CD14-positive monocyte (primary cell): ENCODE measurements around the gene PFDN4. TPM values are rescaled to one million over a fixed set of nuclear protein-coding genes. Genes with fewer than 3 reads are reported as not detected.

Source experiments
- DNase-seq, 3 donors: peaks; one replicate each; pipeline ENCODE4 v3.0.0-alpha.2; 2011 to 2022
- H2AFZ ChIP-seq: 2 replicates; pipeline ENCODE4 v1.6.0; 2012; ENCODE audit warnings: mild to moderate bottlenecking, low read depth, low read length, inconsistent platforms; ENCODE audit not compliant: insufficient read depth, poor library complexity, severe bottlenecking
- H3K27ac ChIP-seq, 2 donors: 1 replicate in 1 of 2; 2 replicates in 1 of 2; pipeline ENCODE4 v1.5.1; 2012 to 2013; ENCODE audit warnings: low read length in 2 of 2, control low read depth in 1 of 2, inconsistent platforms in 1 of 2, low read depth in 1 of 2, mild to moderate bottlenecking in 1 of 2
- H3K27me3 ChIP-seq, 2 donors: one replicate each; pipeline versions ENCODE4 v1.6.0 to v1.6.1; 2011 to 2013; ENCODE audit warnings: low read length in 2 of 2; ENCODE audit not compliant: control insufficient read depth in 2 of 2, insufficient read depth in 2 of 2
- H3K36me3 ChIP-seq, 2 donors: replicated peaks in 1 of 2; 1 replicate in 1 of 2; 2 replicates in 1 of 2; pipeline versions ENCODE4 v1.5.1 to v1.6.1; 2012 to 2013; ENCODE audit warnings: low read length in 2 of 2, control low read depth in 1 of 2, inconsistent platforms in 1 of 2, mild to moderate bottlenecking in 1 of 2; ENCODE audit not compliant: insufficient read depth in 2 of 2, control insufficient read depth in 1 of 2
- H3K4me1 ChIP-seq, 2 donors: 1 replicate in 1 of 2; 2 replicates in 1 of 2; pipeline versions ENCODE4 v1.5.1 to v1.6.1; 2012 to 2013; ENCODE audit warnings: low read length in 2 of 2, control low read depth in 1 of 2, inconsistent platforms in 1 of 2, mild to moderate bottlenecking in 1 of 2, moderate library complexity in 1 of 2; ENCODE audit not compliant: insufficient read depth in 2 of 2, control insufficient read depth in 1 of 2
- H3K4me2 ChIP-seq: replicated peaks from 2 replicates; pipeline ENCODE3; 2012; ENCODE audit warnings: low read length, moderate library complexity, mild to moderate bottlenecking; ENCODE audit not compliant: poor library complexity, severe bottlenecking; ENCODE audit errors: extremely low read depth
- H3K4me3 ChIP-seq, 3 experiments: fragments of 200-600 bp in 1 of 3; sonication (generic) in 1 of 3; replicated peaks in 1 of 3; 1 replicate in 2 of 3; 2 replicates in 1 of 3; pipeline ENCODE4 v1.5.1; 2011 to 2013; ENCODE audit warnings: low read length in 3 of 3, mild to moderate bottlenecking in 3 of 3, control low read depth in 2 of 3, low read depth in 2 of 3, inconsistent platforms in 1 of 3, moderate library complexity in 1 of 3
- H3K79me2 ChIP-seq: 2 replicates; pipeline ENCODE4 v1.6.0; 2012; ENCODE audit warnings: mild to moderate bottlenecking, control low read depth, inconsistent platforms, low read length, moderate library complexity; ENCODE audit not compliant: insufficient read depth
- H3K9ac ChIP-seq: 2 replicates; pipeline ENCODE4 v1.6.0; 2017; ENCODE audit warnings: low read length, mild to moderate bottlenecking; ENCODE audit not compliant: insufficient read depth, poor library complexity, severe bottlenecking
- H3K9me3 ChIP-seq, 2 donors: replicated peaks in 1 of 2; 1 replicate in 1 of 2; 2 replicates in 1 of 2; pipeline versions ENCODE4 v1.5.1 to v1.6.1; 2012 to 2013; ENCODE audit warnings: low read length in 2 of 2, control low read depth in 1 of 2; ENCODE audit not compliant: control insufficient read depth in 1 of 2, insufficient read depth in 1 of 2
- H4K20me1 ChIP-seq: 2 replicates; pipeline ENCODE4 v1.6.0; 2012; ENCODE audit warnings: mild to moderate bottlenecking, low read length, control low read depth, moderate library complexity; ENCODE audit not compliant: insufficient read depth
- H3K27ac Mint-ChIP-seq, 7 donors: one replicate each; pipeline ENCODE4 v1.8.0; 2020; ENCODE audit warnings: mild to moderate bottlenecking in 7 of 7, mixed read lengths in 7 of 7, moderate library complexity in 6 of 7, inconsistent platforms in 2 of 7
- H3K27me3 Mint-ChIP-seq, 3 donors: one replicate each; pipeline ENCODE4 v1.8.0; 2021 to 2022; ENCODE audit warnings: low read depth in 3 of 3, mild to moderate bottlenecking in 3 of 3, mixed read lengths in 3 of 3, moderate library complexity in 3 of 3, inconsistent platforms in 1 of 3
- H3K36me3 Mint-ChIP-seq, 2 donors: one replicate each; pipeline ENCODE4 v1.8.0; 2020; ENCODE audit warnings: mixed read lengths in 2 of 2, inconsistent platforms in 1 of 2, mild to moderate bottlenecking in 1 of 2
- H3K4me1 Mint-ChIP-seq: one replicate; pipeline ENCODE4 v1.8.0; 2020; ENCODE audit warnings: mild to moderate bottlenecking, mixed read lengths
- H3K4me3 Mint-ChIP-seq, 2 donors: one replicate each; pipeline ENCODE4 v1.8.0; 2020; ENCODE audit warnings: mild to moderate bottlenecking in 2 of 2, mixed read lengths in 2 of 2, moderate library complexity in 1 of 2
- H3K9me3 Mint-ChIP-seq, 7 donors: one replicate each; pipeline ENCODE4 v1.8.0; 2020 to 2022; ENCODE audit warnings: mixed read lengths in 7 of 7, mild to moderate bottlenecking in 6 of 7, moderate library complexity in 6 of 7, inconsistent platforms in 2 of 7
- CTCF ChIP-seq: fragments of 200-600 bp; IDR thresholded peaks from one replicate; pipeline ENCODE4 v1.8.0; 2022; ENCODE audit warnings: antibody characterized with exemption, mild to moderate bottlenecking
- WGBS: methylation state at CpG from one replicate; pipeline ENCODE4 v1.1.5; 2013; ENCODE audit warnings: missing lambda C conversion rate; ENCODE audit not compliant: insufficient coverage; 5-methylcytosine and 5-hydroxymethylcytosine counted together
- intact Hi-C, 2 donors: fragments of 100-400 bp; cut with micrococcal nuclease; formaldehyde crosslinking; loops; one replicate each; pipeline versions ENCODE4 v1.15.0 to v1.15.1; 2023
- polyA plus RNA-seq, 3 donors: library from polyadenylated mRNA; depleted of rRNA in 1 of 3; unstranded in 2 of 3; stranded (reverse) in 1 of 3; fragments of 300-500 nt in 2 of 3; fragments of >200 nt in 1 of 3; fragmentation: Illumina TruSeq in 2 of 3; gene quantifications; 1 replicate in 2 of 3; 2 replicates in 1 of 3; pipeline ENCODE4 v1.2.3, GENCODE V29; 2012 to 2021

Gene PFDN4
- polyA plus RNA-seq, 3 donors: 12.6 to 49.0 (median 32.1) TPM

GRCh38 chr20:54209216-54209813 lies 1.4 kb downstream of the PFDN4 start:
- Histone ChIP-seq H3K79me2 (peaks cover 47% of the 10 kb centered on the region), H3K9me3 (no peaks in the 10 kb centered on the region), H3K4me3 (peak overlapping the region in 1 of 3 experiments; percentile 94), H3K27me3 (no peaks in the 10 kb centered on the region), H3K27ac (no peak overlapping the region), H3K9ac (no peak overlapping the region), H3K4me2 (peak overlapping the region; percentile 96), H3K36me3 (peaks cover 0 to 7% of the 10 kb centered on the region in 2 donors), H3K4me1 (peaks cover 12 to 17% of the 10 kb centered on the region in 2 donors), H4K20me1 (peaks cover 21% of the 10 kb centered on the region), H2AFZ (no peak overlapping the region)
- Mint-ChIP-seq H3K9me3 (no peaks in the 10 kb centered on the region), H3K36me3 (peaks cover 0 to 10% of the 10 kb centered on the region in 2 donors), H3K27me3 (no peaks in the 10 kb centered on the region), H3K27ac (no peak overlapping the region), H3K4me1 (peaks cover 21% of the 10 kb centered on the region), H3K4me3 (no peak overlapping the region)
- no peak for DNase-seq
- intact Hi-C loops: loop anchor here in 1 of 2 donors (5.0 kb wide), 1 partner anchor 262 kb away; no protein-coding TSS in a partner anchor
- no peak for TF ChIP-seq CTCF
- WGBS: no CpG with 5 or more reads among the region's 5 CpGs

GRCh38 chr20:54212226-54212625 lies 4.3 kb downstream of the PFDN4 start:
- Mint-ChIP-seq H3K4me3 (no peak overlapping the region), H3K27me3 (no peaks in the 10 kb centered on the region), H3K9me3 (no peaks in the 10 kb centered on the region), H3K4me1 (peaks cover 21% of the 10 kb centered on the region), H3K27ac (no peak overlapping the region), H3K36me3 (peaks cover 20 to 30% of the 10 kb centered on the region in 2 donors)
- H3K4me1 ChIP-seq: peaks cover 12 to 17% of the 10 kb centered on the region in 2 donors
- no peak overlapping the region for H3K9ac ChIP-seq
- H4K20me1 ChIP-seq: peaks cover 24% of the 10 kb centered on the region
- H3K4me3 ChIP-seq: no peak overlapping the region
- intact Hi-C loops: no loop called here
- no peaks in the 10 kb centered on the region for H3K9me3 ChIP-seq
- no peak for DNase-seq
- H3K4me2 ChIP-seq: no peak overlapping the region
- H3K36me3 ChIP-seq: peaks cover 23 to 33% of the 10 kb centered on the region in 2 donors
- H3K27me3 ChIP-seq: no peaks in the 10 kb centered on the region
- no peak for TF ChIP-seq CTCF
- no peak overlapping the region for H2AFZ ChIP-seq
- H3K27ac ChIP-seq: no peak overlapping the region
- WGBS: no CpG with 5 or more reads among the region's 1 CpG
- peaks cover 47% of the 10 kb centered on the region for H3K79me2 ChIP-seq
